GM18867 (cell line): ENCODE results near the gene RAB3GAP1.

Experiments
- ATAC-seq: cut with Tn5 transposase; IDR thresholded peaks from one replicate; pipeline ENCODE4 v1.9.1; 2021; ENCODE audit warnings: mild to moderate bottlenecking, moderate library complexity; ENCODE audit not compliant: unreplicated experiment

The RAB3GAP1 gene

DNA sequence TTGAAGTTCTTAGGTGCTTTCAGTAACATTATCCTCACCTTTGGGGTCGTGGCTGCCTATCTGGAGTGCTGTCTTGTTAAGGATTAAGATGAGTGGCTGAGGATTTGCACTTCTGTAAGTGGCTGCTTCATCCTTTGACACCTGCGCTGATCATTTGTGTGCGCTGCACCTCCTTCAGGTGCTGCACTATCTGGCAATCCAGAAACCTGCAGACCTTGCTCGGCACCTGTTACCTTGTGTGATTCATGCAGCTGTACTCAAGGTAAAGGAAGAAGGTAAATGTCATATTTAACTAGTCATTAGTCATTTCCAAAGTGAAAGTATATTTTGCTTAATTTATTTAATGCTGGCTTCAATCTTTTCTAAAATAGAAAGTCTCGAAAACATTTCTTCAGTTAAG lies 110.3 kb downstream of the RAB3GAP1 start:
- no peak for ATAC-seq

DNA sequence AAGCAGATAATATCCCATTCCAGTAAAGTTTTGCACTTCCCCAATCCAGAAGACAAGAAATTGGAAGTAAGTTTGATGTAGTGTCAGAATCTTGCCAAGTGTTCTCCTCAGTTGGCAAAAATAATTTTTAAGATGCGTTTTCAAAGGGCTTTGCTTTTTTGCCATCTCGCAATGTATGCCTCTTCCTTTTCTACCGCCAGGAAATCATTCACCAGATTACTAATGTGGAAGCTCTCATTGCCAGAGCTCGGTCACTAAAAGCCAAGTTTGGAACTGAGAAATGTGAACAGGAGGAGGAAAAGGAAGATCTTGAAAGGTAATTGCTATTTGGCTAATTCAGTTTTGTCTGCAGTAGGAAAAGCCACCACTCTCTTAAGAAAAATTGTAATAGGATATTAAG lies 110.7 kb downstream of the RAB3GAP1 start:
- no peak for ATAC-seq

GRCh38 chr2:135163306-135163705 lies 111.2 kb downstream of the RAB3GAP1 start:
- ATAC-seq, result no peak

DNA sequence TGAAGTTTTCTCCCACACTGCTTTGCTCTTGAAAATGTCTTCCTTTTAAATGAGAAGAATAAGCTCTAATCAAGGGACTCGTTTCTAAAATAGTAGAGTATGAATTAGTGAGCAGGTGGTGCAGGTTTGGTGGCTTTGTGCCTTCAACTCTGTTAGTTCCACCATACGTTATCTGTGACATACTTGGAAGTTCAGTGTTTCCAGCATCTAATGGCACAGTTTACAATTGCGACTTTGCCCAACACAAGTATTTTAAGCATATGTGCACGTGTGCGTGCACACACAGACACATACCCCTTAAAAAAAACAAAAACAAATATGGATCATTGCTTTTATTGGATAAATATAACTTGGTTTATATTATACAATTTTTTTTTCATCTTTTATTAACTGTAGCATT lies 111.8 kb downstream of the RAB3GAP1 start:
- no peak for ATAC-seq

- ATAC-seq, result no peak
Observed at GRCh38 chr2:135164431-135164830, 112.3 kb downstream of the RAB3GAP1 start.

DNA sequence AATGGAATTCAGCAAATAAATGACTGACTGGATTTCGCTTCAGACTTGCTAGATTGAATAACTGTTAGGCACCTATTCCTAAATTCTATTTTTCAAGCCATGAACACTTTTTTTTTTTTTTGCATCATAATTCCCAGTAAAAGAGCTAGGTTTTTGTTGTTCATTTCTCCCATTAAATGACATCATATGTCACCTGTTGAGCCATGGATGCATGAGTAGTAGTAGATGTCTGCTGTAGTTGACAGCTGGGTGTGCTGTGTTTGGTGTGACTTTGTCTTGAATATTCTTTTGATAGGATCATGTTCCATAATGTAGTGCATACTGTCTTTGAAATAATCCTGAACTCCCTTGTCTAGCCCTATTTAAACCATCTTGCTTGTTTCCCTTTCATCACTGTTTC lies 115.2 kb downstream of the RAB3GAP1 start:
- no peak for ATAC-seq

DNA sequence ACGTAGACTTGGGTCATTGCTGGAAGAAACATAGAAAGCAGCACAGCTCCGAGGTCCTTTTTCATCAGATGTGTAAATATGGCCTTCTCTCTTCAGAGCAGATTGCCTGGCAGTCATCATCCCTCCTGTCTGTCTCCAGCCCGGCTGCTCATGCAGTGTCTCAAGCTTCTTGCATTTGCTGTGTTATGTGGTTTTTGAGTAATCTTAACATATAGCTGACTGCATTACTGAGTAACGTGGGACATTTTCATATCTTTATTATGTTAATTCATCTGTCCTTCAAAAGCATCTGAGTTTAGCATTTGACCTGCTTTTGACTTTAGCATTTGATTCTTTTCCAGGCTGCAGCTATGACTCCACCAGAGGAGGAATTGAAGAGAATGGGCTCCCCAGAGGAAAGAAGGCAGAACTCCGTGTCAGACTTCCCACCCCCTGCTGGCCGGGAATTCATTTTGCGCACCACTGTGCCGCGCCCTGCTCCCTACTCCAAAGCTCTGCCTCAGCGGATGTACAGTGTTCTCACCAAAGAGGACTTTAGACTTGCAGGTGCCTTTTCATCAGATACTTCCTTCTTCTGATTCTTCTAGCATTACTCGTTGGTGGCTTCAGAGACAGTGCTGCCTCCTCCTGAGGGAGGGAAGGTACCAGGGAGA lies 116.2 kb downstream of the RAB3GAP1 start:
- no peak for ATAC-seq

DNA sequence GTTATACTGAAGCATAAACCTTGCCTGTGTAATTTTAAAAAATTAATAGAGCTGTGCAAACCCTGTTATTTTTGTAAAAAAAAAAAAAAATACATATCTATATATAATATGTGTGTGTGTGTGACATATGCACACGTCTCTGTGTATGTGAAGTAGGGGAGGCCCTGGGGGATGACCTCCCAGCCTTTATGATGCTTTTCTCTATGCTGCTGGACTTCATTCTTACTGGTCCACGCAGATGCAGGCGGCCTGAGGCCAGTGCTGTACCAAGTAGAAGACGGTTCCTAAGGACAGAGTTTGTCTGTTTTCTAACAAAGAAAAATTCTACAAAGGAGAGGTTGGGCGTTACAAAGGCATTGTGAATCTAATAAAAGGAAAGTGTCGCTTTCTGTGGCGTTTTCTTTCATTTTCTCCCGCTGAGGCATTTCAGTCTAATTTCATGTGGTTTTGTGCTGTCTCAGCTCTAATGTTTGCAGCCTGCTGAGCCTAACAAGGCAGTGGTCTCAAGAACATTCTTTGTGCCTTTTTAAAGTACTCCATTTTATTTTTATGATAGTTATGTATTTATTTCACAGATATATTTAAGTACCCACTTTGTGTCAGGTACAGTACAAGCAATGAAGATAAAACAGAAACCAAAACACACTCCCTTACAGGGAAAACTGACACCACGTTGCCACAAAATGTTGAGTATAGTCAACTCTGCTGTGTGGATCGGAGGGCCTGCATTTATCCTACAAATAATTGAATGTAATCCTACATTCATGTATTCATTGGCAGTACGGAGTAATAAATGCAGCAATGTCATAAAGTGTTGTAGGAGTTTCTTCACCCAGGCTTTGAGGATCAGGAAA lies 118.0 kb downstream of the RAB3GAP1 start:
- ATAC-seq, result no peak

GRCh38 chr2:135174049-135174809 lies 122.1 kb downstream of the RAB3GAP1 start:
- no peak for ATAC-seq

DNA sequence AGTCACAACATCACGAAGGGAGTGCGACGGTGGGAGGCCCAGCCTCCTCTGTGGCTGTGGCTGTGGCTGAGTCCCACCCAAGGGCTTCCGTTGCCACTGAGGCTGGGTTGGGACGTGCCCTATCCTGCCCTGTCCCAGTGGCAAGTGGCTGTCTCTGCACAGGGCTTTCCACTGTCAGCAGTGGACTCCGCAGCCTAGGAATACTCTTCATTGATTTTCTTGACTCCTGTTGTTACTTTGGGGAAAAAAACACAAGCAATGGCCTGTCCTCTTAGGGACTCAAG lies 122.7 kb downstream of the RAB3GAP1 start:
- no peak for ATAC-seq

- ATAC-seq, result no peak
Observed at GRCh38 chr2:135175177-135175576, 123.1 kb downstream of the RAB3GAP1 start.

DNA sequence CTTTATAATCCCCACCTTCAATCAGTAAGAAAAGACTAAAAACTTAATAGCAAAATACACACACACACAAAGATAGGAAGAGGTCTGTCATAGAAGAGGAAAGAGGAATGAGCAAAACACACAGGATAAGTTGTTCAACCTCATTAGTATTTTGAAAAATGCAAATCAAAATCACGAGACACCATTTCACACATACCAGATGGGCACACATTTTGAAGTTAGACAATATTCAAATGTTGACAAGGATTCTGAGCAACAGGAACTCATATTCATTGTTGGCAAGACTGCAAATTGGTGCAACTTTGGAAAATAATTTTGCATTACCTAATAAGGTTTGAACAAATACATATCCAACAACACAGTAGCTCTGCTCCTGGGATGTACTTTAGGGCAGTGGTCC lies 127.6 kb downstream of the RAB3GAP1 start:
- ATAC-seq, result no peak

DNA sequence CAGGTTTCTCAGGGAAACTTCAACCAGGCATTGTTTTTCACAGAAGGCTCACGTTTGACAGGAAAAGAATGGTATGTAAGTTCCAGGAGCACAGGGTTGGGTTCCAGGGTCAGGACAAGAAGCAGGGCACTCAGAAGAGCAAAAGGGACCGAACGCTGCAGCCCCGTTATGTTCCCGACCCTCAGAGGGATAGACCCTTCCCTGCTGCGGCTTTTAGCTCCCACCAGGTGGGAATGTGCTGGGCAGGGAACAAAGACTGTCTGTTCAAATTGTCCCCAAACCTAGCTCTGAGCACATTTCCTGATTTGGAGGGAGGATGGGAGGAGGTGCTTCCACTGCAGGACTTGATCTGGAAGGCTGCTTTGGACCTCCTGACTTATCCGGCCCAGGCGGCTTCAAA lies 130.1 kb downstream of the RAB3GAP1 start:
- ATAC-seq, result no peak

- ATAC-seq, result no peak
Observed at GRCh38 chr2:135182601-135183000, 130.5 kb downstream of the RAB3GAP1 start.

GRCh38 chr2:135183822-135184221 lies 131.7 kb downstream of the RAB3GAP1 start:
- ATAC-seq, result no peak

GRCh38 chr2:135186054-135186453 lies 134.0 kb downstream of the RAB3GAP1 start:
- ATAC-seq, result no peak

DNA sequence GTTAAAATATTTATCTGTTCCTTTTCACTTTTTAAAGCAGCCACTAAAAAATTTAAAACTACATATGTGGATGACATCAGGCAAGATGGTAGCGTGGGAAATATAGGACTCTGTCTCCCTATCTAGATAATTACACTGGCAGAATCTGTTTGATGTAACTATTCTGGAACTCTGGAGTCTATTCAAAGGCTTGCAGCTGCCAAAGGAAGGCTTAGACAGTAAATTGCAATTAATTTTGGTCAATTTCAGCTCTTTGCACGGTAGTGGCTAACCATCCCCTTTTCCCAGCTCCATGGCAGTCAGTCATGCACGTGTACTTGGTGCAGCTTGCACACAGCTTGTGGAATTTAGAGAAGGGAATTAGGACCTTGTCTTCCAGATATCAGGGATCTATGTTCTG lies 135.2 kb downstream of the RAB3GAP1 start:
- ATAC-seq, result no peak

- ATAC-seq, result no peak
Observed at GRCh38 chr2:135189148-135189547, 137.1 kb downstream of the RAB3GAP1 start.

DNA sequence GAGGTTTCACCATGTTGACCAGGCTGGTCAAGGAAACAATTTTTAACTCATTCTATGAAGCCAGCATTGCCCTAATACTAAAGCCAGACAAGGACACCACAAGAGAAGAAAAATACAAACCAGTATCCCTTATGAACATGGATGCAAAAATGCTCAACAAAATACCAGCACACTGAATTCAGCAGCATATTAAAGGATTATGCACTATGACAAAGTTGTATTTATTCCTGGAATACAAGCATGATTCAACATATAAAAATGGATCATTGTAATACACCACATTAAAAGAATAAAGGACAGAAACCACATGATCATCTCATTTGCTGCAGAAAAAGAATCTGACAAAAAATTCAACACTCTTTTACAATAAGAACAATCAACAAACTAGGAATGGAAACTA lies 138.7 kb downstream of the RAB3GAP1 start:
- ATAC-seq, result no peak

GRCh38 chr2:135198481-135198880 lies 146.4 kb downstream of the RAB3GAP1 start:
- no peak for ATAC-seq

DNA sequence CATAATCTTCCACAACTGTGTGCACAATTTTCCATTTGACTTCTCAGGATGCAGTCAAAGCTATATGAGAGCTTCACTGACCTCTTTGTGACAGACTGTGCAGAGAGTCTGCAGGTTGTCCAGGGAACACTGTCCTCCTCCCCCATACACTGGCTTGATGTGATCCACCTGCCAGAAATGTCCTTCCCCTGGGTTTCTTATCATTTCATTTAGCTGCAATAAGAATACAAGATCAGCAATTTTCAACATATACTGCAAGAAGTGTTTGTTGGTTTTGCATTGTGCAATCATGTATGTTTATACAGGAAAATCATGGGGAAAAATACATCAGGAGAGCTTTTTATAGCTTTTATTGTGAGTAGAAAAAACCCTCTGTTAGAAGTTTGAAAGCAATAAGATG lies 150.7 kb downstream of the RAB3GAP1 start:
- ATAC-seq, result no peak

- no peak for ATAC-seq
Observed at GRCh38 chr2:135203944-135204343, 151.9 kb downstream of the RAB3GAP1 start.
